ENCODE data around the gene IL5.
A peak's percentile ranks its signal among the peaks of the same experiment; 100 is the strongest.
"Not testable (repeated sequence)": the region's sequence is repeated elsewhere in the genome, so short reads cannot be mapped to it uniquely, and the experiment has no call there.

The IL5 gene

GRCh38 chr5:132556763-132557477 is 13.6 kb upstream of the IL5 start, which contains the start of gene RAD50:
TSS of gene RAD50 (plus strand) at chr5:132556977. CDS start at chr5:132557325, 348 bp downstream.
- Histone ChIP-seq H3K4me1 (peaks cover 0 to 17% (median 12%) of the 10 kb centered on the region in 4 donors), H3K27me3 (no peaks in the 10 kb centered on the region), H3K27ac (peak within 1 kb of the TSS; percentile 86 to 95), H3K4me3 (peak within 1 kb of the TSS; percentile 64 to 89), H3K36me3 (peaks cover 5 to 25% (median 5%) of the 10 kb centered on the region in 3 donors), H3K9me3 (no peaks in the 10 kb centered on the region)
- intact Hi-C loops (cut with DNase I; ENCODE audit: low total_unique reads) = no loop called here
- TF ChIP-seq, protein P1, sequence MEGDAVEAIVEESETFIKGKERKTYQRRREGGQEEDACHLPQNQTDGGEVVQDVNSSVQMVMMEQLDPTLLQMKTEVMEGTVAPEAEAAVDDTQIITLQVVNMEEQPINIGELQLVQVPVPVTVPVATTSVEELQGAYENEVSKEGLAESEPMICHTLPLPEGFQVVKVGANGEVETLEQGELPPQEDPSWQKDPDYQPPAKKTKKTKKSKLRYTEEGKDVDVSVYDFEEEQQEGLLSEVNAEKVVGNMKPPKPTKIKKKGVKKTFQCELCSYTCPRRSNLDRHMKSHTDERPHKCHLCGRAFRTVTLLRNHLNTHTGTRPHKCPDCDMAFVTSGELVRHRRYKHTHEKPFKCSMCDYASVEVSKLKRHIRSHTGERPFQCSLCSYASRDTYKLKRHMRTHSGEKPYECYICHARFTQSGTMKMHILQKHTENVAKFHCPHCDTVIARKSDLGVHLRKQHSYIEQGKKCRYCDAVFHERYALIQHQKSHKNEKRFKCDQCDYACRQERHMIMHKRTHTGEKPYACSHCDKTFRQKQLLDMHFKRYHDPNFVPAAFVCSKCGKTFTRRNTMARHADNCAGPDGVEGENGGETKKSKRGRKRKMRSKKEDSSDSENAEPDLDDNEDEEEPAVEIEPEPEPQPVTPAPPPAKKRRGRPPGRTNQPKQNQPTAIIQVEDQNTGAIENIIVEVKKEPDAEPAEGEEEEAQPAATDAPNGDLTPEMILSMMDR (IDR thresholded peaks at IDR 0.05) = no peak
- DNase-seq = peak; percentile 91 to 95

GRCh38 chr5:132556153-132556762 is 12.9 kb upstream of the IL5 start:
- peak overlapping the region; percentile 64 to 89 for H3K4me3 ChIP-seq
- peak overlapping the region; percentile 86 to 95 for H3K27ac ChIP-seq
- no peak for DNase-seq
- peaks cover 2 to 19% (median 5%) of the 10 kb centered on the region in 3 donors for H3K36me3 ChIP-seq
- TF ChIP-seq, protein P1 (IDR thresholded peaks at IDR 0.05) = no peak
- no peaks in the 10 kb centered on the region for H3K9me3 ChIP-seq
- H3K27me3 ChIP-seq = no peaks in the 10 kb centered on the region
- H3K4me1 ChIP-seq = peaks cover 0 to 17% (median 12%) of the 10 kb centered on the region in 4 donors
- intact Hi-C loops (cut with DNase I; ENCODE audit: low total_unique reads) = no loop called here

GRCh38 chr5:132549576-132549975 is 6.3 kb upstream of the IL5 start:
- Histone ChIP-seq H3K27ac (no peak overlapping the region), H3K9me3 (no peaks in the 10 kb centered on the region), H3K4me1 (no peaks in the 10 kb centered on the region), H3K4me3 (no peak overlapping the region), H3K27me3 (no peaks in the 10 kb centered on the region), H3K36me3 (no peaks in the 10 kb centered on the region)
- intact Hi-C loops (cut with DNase I; ENCODE audit: low total_unique reads) = no loop called here
- TF ChIP-seq, protein P1 (IDR thresholded peaks at IDR 0.05) = no peak
- no peak for DNase-seq

GRCh38 chr5:132548834-132549233 is 5.5 kb upstream of the IL5 start:
- H3K36me3 ChIP-seq; H3K4me3 ChIP-seq; H3K9me3 ChIP-seq; DNase-seq; intact Hi-C loops (cut with DNase I; ENCODE audit: low total_unique reads); H3K27me3 ChIP-seq; H3K27ac ChIP-seq; H3K4me1 ChIP-seq: not testable (repeated sequence)

DNA sequence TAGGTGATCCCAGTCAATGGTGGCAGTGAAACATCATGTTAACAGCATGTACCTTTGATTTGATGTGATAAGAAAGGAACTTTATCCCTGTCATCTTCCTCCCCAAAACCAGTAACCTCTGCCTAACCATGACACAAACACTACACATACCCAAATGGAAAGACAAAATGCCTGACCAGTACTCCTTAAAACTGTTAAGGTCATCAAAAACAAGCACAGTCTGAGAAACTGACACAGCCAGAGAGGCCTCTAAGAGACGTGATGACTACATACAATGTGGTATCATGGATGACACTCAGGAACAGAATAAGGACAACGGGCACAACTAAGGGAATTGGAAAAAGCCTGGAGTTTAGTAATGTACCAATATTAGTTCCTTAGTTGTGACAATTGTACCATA is 3.9 kb upstream of the IL5 start:
- no peaks in the 10 kb centered on the region for H3K36me3 ChIP-seq
- no peaks in the 10 kb centered on the region for H3K27me3 ChIP-seq
- H3K9me3 ChIP-seq = no peaks in the 10 kb centered on the region
- H3K27ac ChIP-seq = no peak overlapping the region
- no peak for DNase-seq
- H3K4me1 ChIP-seq = no peaks in the 10 kb centered on the region
- intact Hi-C loops (cut with DNase I; ENCODE audit: low total_unique reads) = no loop called here
- TF ChIP-seq, protein P1 (IDR thresholded peaks at IDR 0.05) = no peak
- H3K4me3 ChIP-seq = no peak overlapping the region

GRCh38 chr5:132546108-132546507 is 2.8 kb upstream of the IL5 start:
- Histone ChIP-seq H3K27ac (no peak overlapping the region), H3K36me3 (no peaks in the 10 kb centered on the region), H3K4me3 (no peak overlapping the region), H3K9me3 (no peaks in the 10 kb centered on the region), H3K27me3 (no peaks in the 10 kb centered on the region), H3K4me1 (no peaks in the 10 kb centered on the region)
- TF ChIP-seq, protein P1 (IDR thresholded peaks at IDR 0.05) = no peak
- intact Hi-C loops (cut with DNase I; ENCODE audit: low total_unique reads) = no loop called here
- no peak for DNase-seq
